GM23248 (cell line): ENCODE data around the gene FBXW7. TPM values are rescaled to one million over a fixed set of nuclear protein-coding genes. Genes with fewer than 3 reads are reported as not detected.

ENCODE experiments used
- DNase-seq: peaks from one replicate; pipeline ENCODE4 v3.0.0-alpha.2; 2015
- H2AFZ ChIP-seq: fragments of 200-600 bp; sonication (generic); 2 replicates; pipeline ENCODE4 v1.6.1; 2016; ENCODE audit warnings: antibody characterized with exemption
- H3F3A ChIP-seq: fragments of 200-600 bp; sonication (generic); 2 replicates; pipeline ENCODE4 v1.6.1; 2016; ENCODE audit warnings: mild to moderate bottlenecking, antibody characterized with exemption, mixed run types; ENCODE audit not compliant: insufficient read depth
- H3K27ac ChIP-seq: fragments of 200-600 bp; sonication (generic); 2 replicates; pipeline ENCODE4 v1.5.1; 2016; ENCODE audit warnings: mild to moderate bottlenecking
- H3K27me3 ChIP-seq: fragments of 200-600 bp; sonication (generic); replicated peaks from 2 replicates; pipeline ENCODE4 v1.6.1; 2016; ENCODE audit warnings: mild to moderate bottlenecking; ENCODE audit not compliant: insufficient read depth
- H3K36me3 ChIP-seq: fragments of 200-600 bp; sonication (generic); 2 replicates; pipeline ENCODE4 v1.6.1; 2016; ENCODE audit warnings: low read depth, mild to moderate bottlenecking
- H3K4me1 ChIP-seq: fragments of 200-600 bp; sonication (generic); 2 replicates; pipeline ENCODE4 v1.6.1; 2016; ENCODE audit warnings: mild to moderate bottlenecking; ENCODE audit not compliant: insufficient read depth
- H3K4me2 ChIP-seq: fragments of 200-600 bp; sonication (generic); one replicate; pipeline ENCODE4 v1.6.1; 2016; ENCODE audit warnings: mild to moderate bottlenecking; ENCODE audit not compliant: unreplicated experiment
- H3K4me3 ChIP-seq: fragments of 200-600 bp; sonication (generic); 2 replicates; pipeline ENCODE4 v1.5.1; 2016; ENCODE audit warnings: mild to moderate bottlenecking
- H3K79me2 ChIP-seq: fragments of 200-600 bp; sonication (generic); 2 replicates; pipeline ENCODE4 v1.6.1; 2016; ENCODE audit warnings: mild to moderate bottlenecking; ENCODE audit not compliant: insufficient read depth
- H3K9ac ChIP-seq: fragments of 200-600 bp; sonication (generic); 2 replicates; pipeline ENCODE4 v1.6.1; 2016; ENCODE audit warnings: mild to moderate bottlenecking
- H3K9me2 ChIP-seq: fragments of 200-600 bp; sonication (generic); 2 replicates; pipeline ENCODE4 v1.6.1; 2016; ENCODE audit warnings: mixed run types, mild to moderate bottlenecking, moderate library complexity; ENCODE audit not compliant: insufficient read depth
- H3K9me3 ChIP-seq: fragments of 200-600 bp; sonication (generic); one replicate; pipeline ENCODE4 v1.6.1; 2017; ENCODE audit warnings: low read depth
- H4K20me1 ChIP-seq: fragments of 200-600 bp; sonication (generic); 2 replicates; pipeline ENCODE4 v1.6.0; 2016; ENCODE audit not compliant: insufficient read depth
- EZH2 ChIP-seq: fragments of 200-600 bp; sonication (generic); IDR thresholded peaks from 2 replicates; pipeline ENCODE4 v1.6.1; 2018; ENCODE audit warnings: antibody characterized with exemption, mild to moderate bottlenecking; ENCODE audit not compliant: insufficient read depth, poor library complexity, severe bottlenecking
- EZH2phosphoT487 ChIP-seq: fragments of 200-600 bp; sonication (generic); IDR thresholded peaks from 2 replicates; pipeline ENCODE4 v1.6.1; 2018; ENCODE audit warnings: antibody characterized with exemption, moderate library complexity, mild to moderate bottlenecking, low read depth; ENCODE audit not compliant: insufficient read depth
- WGBS, 2 experiments: methylation state at CpG; one replicate each; pipeline ENCODE4 v1.1.6; 2015 to 2017; ENCODE audit warnings: low lambda C conversion rate in 2 of 2, low coverage in 1 of 2; ENCODE audit errors: missing lambda C conversion rate in 2 of 2; 5-methylcytosine and 5-hydroxymethylcytosine counted together
- in situ Hi-C: fragments of 300-500 bp; cut with MboI; formaldehyde crosslinking; loops from 2 replicates; pipeline ENCODE4 v1.15.0; 2020
- polyA plus RNA-seq: library from polyadenylated mRNA; unstranded; fragments of >200 nt; fragmentation: Nextera tagmentation; extraction: Ambion mirVana; gene quantifications from 2 replicates; pipeline ENCODE4 v1.2.1, GENCODE V29; 2016
- total RNA-seq: library from RNA; depleted of rRNA; stranded (reverse); fragments of >200 nt; shearing (Covaris generic); gene quantifications from 2 replicates; pipeline ENCODE4 v1.2.3, GENCODE V29; 2014

FBXW7 gene
- total and polyA plus RNA-seq, 2 experiments from 2014 or later: 8.8 to 29.0 TPM

- Histone ChIP-seq H3K4me3 (no peak overlapping the region), H3K9ac (no peak overlapping the region), H3K27ac (no peak overlapping the region), H3K27me3 (no peaks in the 10 kb centered on the region), H3K9me3 (no peaks in the 10 kb centered on the region), H3K79me2 (peaks cover 89% of the 10 kb centered on the region), H3K4me1 (peaks cover 7% of the 10 kb centered on the region; the same call in 1 of the 2 replicates), H4K20me1 (no peaks in the 10 kb centered on the region; the same call in 1 of the 2 replicates), H2AFZ (no peak overlapping the region), H3F3A (no peaks in the 10 kb centered on the region), H3K4me2 (no peak overlapping the region), H3K36me3 (no peaks in the 10 kb centered on the region), H3K9me2 (no peaks in the 10 kb centered on the region)
- DNase-seq: no peak
- in situ Hi-C loops: no loop called here
- no peak for TF ChIP-seq EZH2
- TF ChIP-seq EZH2phosphoT487: no peak
- 87 to 91% methylated on average over 2 of the region's 2 CpGs for WGBS, 2 experiments
These were observed 79.3 kb downstream of the FBXW7 start for GRCh38 chr4:152456609-152457008.

GRCh38 chr4:152455311-152455710 is 80.6 kb downstream of the FBXW7 start:
- Histone ChIP-seq H3F3A (no peaks in the 10 kb centered on the region), H3K4me2 (no peak overlapping the region), H4K20me1 (no peaks in the 10 kb centered on the region; the same call in 1 of the 2 replicates), H3K4me1 (peaks cover 2% of the 10 kb centered on the region; the same call in 1 of the 2 replicates), H3K36me3 (no peaks in the 10 kb centered on the region), H3K4me3 (no peak overlapping the region), H3K9me2 (no peaks in the 10 kb centered on the region), H3K27me3 (no peaks in the 10 kb centered on the region), H2AFZ (no peak overlapping the region), H3K79me2 (peaks cover 89% of the 10 kb centered on the region), H3K27ac (no peak overlapping the region), H3K9ac (no peak overlapping the region), H3K9me3 (no peaks in the 10 kb centered on the region)
- no peak for TF ChIP-seq EZH2
- TF ChIP-seq EZH2phosphoT487: no peak
- WGBS, 2 experiments: 95 to 96% methylated on average over 2 of the region's 2 CpGs
- DNase-seq: no peak
- in situ Hi-C loops: no loop called here

GRCh38 chr4:152454398-152455011 is 81.4 kb downstream of the FBXW7 start:
- H3K79me2 ChIP-seq: peaks cover 89% of the 10 kb centered on the region
- no peaks in the 10 kb centered on the region; the same call in 1 of the 2 replicates for H4K20me1 ChIP-seq
- H3K9me3 ChIP-seq: no peaks in the 10 kb centered on the region
- no peak overlapping the region for H3K4me2 ChIP-seq
- H3K9ac ChIP-seq: no peak overlapping the region
- no peaks in the 10 kb centered on the region for H3K36me3 ChIP-seq
- no peaks in the 10 kb centered on the region for H3F3A ChIP-seq
- no peaks in the 10 kb centered on the region for H3K9me2 ChIP-seq
- no peak overlapping the region for H2AFZ ChIP-seq
- TF ChIP-seq EZH2: no peak
- no peaks in the 10 kb centered on the region for H3K4me1 ChIP-seq
- no peak overlapping the region for H3K27ac ChIP-seq
- H3K4me3 ChIP-seq: no peak overlapping the region
- DNase-seq: peak; percentile 70
- in situ Hi-C loops: no loop called here
- no peaks in the 10 kb centered on the region for H3K27me3 ChIP-seq

GRCh38 chr4:152451496-152451895 is 84.4 kb downstream of the FBXW7 start:
- H3K9me3 ChIP-seq: no peaks in the 10 kb centered on the region
- H3K79me2 ChIP-seq: peaks cover 91% of the 10 kb centered on the region
- H3K9me2 ChIP-seq: no peaks in the 10 kb centered on the region
- no peaks in the 10 kb centered on the region for H3K4me1 ChIP-seq
- no peaks in the 10 kb centered on the region for H3K27me3 ChIP-seq
- no peak overlapping the region for H3K4me2 ChIP-seq
- WGBS, 2 experiments: 96% methylated on average over 3 of the region's 3 CpGs
- no peak overlapping the region for H3K27ac ChIP-seq
- no peak overlapping the region for H3K9ac ChIP-seq
- H4K20me1 ChIP-seq: no peaks in the 10 kb centered on the region; the same call in 1 of the 2 replicates
- in situ Hi-C loops: no loop called here
- H2AFZ ChIP-seq: no peak overlapping the region
- no peaks in the 10 kb centered on the region for H3F3A ChIP-seq
- no peak overlapping the region for H3K4me3 ChIP-seq
- H3K36me3 ChIP-seq: no peaks in the 10 kb centered on the region
- no peak for DNase-seq
- TF ChIP-seq EZH2 (no peak), EZH2phosphoT487 (no peak)

- Histone ChIP-seq H3F3A (no peaks in the 10 kb centered on the region), H3K4me1 (no peaks in the 10 kb centered on the region), H3K36me3 (no peaks in the 10 kb centered on the region), H3K4me3 (no peak overlapping the region), H3K27me3 (no peaks in the 10 kb centered on the region), H3K27ac (no peak overlapping the region), H3K9me2 (no peaks in the 10 kb centered on the region), H4K20me1 (no peaks in the 10 kb centered on the region), H2AFZ (no peak overlapping the region), H3K9ac (no peak overlapping the region), H3K9me3 (no peaks in the 10 kb centered on the region), H3K79me2 (peaks cover 90% of the 10 kb centered on the region), H3K4me2 (no peak overlapping the region)
- no peak for DNase-seq
- in situ Hi-C loops: no loop called here
- WGBS, 2 experiments: 60 to 66% methylated on average over 3 of the region's 3 CpGs
- no peak for TF ChIP-seq EZH2phosphoT487
- no peak for TF ChIP-seq EZH2
These were observed 87.0 kb downstream of the FBXW7 start for GRCh38 chr4:152448854-152449253.
